GM12874 (cell line): ENCODE data around the gene RTP1.

Experiments used
- CTCF ChIP-seq: IDR thresholded peaks from 2 replicates; pipeline ENCODE4 v1.5.1; 2011; ENCODE audit warnings: low read depth, mild to moderate bottlenecking, control low read depth, low read length, moderate library complexity; ENCODE audit not compliant: insufficient read depth

Gene RTP1

GRCh38 chr3:187197335-187197649, at the start of gene RTP1:
RTP1 (plus strand) TSS chr3:187197486; CDS start chr3:187197516, 30 bp downstream.
- no peak for TF ChIP-seq CTCF

- no peak for TF ChIP-seq CTCF
Observed at GRCh38 chr3:187150186-187150585, 47.1 kb upstream of the RTP1 start.

GRCh38 chr3:187150599-187150998, 46.7 kb upstream of the RTP1 start:
- TF ChIP-seq CTCF, result peak; percentile 51

- TF ChIP-seq CTCF, result no peak
Observed at GRCh38 chr3:187161556-187161955, 35.7 kb upstream of the RTP1 start.

- TF ChIP-seq CTCF, result no peak
Observed at GRCh38 chr3:187162265-187162953, 34.9 kb upstream of the RTP1 start.

GRCh38 chr3:187165144-187165543, 32.1 kb upstream of the RTP1 start:
- peak; percentile 42; the same call in 1 of the 2 replicates for TF ChIP-seq CTCF

- TF ChIP-seq CTCF, result no peak
Observed at GRCh38 chr3:187166750-187167149, 30.5 kb upstream of the RTP1 start.
